ENCODE measurements around the gene ACOXL.

The ACOXL gene

DNA sequence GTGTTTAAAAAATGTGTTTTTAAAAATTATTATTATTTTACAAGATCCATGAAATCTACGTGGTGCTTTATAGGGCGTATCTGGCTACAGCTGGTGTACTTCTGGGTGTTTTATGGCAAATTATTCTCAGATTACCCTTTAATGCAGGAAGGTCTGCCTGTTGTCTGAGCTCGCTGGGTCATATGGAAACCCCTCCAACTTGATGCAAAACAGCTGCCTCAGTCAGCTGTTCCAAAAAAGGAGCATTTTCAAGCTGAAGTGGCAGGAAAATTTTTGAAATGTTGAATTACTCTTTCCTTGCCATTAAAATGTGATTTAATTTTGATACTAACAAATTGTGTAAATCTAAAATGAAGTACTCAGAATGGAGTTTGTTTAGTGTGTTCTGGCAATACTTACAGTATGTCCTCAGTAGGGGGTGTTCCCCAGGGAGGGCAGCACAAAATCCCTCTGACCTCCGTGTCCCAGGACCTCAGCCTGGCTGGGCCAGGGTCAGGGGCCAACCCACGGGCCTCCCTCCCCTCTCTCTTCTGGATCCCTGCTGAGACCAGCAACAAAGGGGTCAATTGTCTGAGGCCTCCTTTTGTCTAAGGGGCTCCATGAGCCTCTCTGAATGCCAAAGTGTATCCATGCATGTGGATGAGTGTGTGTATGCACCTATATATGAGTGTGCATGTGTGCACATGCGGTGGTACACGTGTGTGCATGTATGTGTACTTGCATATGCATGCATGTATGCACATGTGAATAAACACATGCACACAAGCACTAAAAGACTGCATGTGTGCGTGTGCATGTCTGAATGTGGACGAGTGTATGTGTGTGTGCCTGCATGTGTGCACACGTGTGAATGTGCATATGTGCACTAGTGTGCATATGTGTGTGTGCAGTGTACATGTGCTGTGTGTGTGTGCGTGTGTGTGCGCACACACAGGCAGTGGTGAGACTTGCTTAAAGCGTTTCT, 105.4 kb downstream of the ACOXL start:
- H3K36me3 ChIP-seq (ENCODE audit: control insufficient read depth in 1 of 2, insufficient read depth in 2 of 2, low read length in 2 of 2), result no peaks in the 10 kb centered on the region
- no peak overlapping the region for H3K9ac ChIP-seq (ENCODE audit: low read depth in 1 of 2, low read length in 2 of 2)
- H3K27me3 ChIP-seq (ENCODE audit: control insufficient read depth in 1 of 2, insufficient read depth in 2 of 2, low read length in 2 of 2), result peaks cover 6% of the 10 kb centered on the region in 2 donors
- H3K4me3 ChIP-seq (ENCODE audit: low read depth in 1 of 2, low read length in 2 of 2), result no peak overlapping the region
- H3K9me3 ChIP-seq (ENCODE audit: control insufficient read depth in 1 of 2, low read length in 2 of 2), result no peaks in the 10 kb centered on the region
- no peaks in the 10 kb centered on the region for H3K4me1 ChIP-seq (ENCODE audit: control insufficient read depth in 1 of 2, insufficient read depth in 2 of 2, low read length in 2 of 2)
- no peak overlapping the region for H3K27ac ChIP-seq (ENCODE audit: low read depth, low read length)

GRCh38 chr2:110838657-110839384, 106.4 kb downstream of the ACOXL start:
- no peaks in the 10 kb centered on the region for H3K9me3 ChIP-seq (ENCODE audit: control insufficient read depth in 1 of 2, low read length in 2 of 2)
- no peak overlapping the region for H3K9ac ChIP-seq (ENCODE audit: low read depth in 1 of 2, low read length in 2 of 2)
- no peak overlapping the region for H3K4me3 ChIP-seq (ENCODE audit: low read depth in 1 of 2, low read length in 2 of 2)
- no peaks in the 10 kb centered on the region for H3K36me3 ChIP-seq (ENCODE audit: control insufficient read depth in 1 of 2, insufficient read depth in 2 of 2, low read length in 2 of 2)
- H3K27ac ChIP-seq (ENCODE audit: low read depth, low read length), result no peak overlapping the region
- H3K4me1 ChIP-seq (ENCODE audit: control insufficient read depth in 1 of 2, insufficient read depth in 2 of 2, low read length in 2 of 2), result no peaks in the 10 kb centered on the region
- peaks cover 6% of the 10 kb centered on the region in 2 donors for H3K27me3 ChIP-seq (ENCODE audit: control insufficient read depth in 1 of 2, insufficient read depth in 2 of 2, low read length in 2 of 2)

- H3K4me3 ChIP-seq (ENCODE audit: low read depth in 1 of 2, low read length in 2 of 2), result no peak overlapping the region
- H3K9ac ChIP-seq (ENCODE audit: low read depth in 1 of 2, low read length in 2 of 2), result no peak overlapping the region
These were observed 108.1 kb downstream of the ACOXL start for GRCh38 chr2:110840508-110840907.

GRCh38 chr2:110842048-110842447, 109.7 kb downstream of the ACOXL start:
- H3K9ac ChIP-seq (ENCODE audit: low read depth in 1 of 2, low read length in 2 of 2), result no peak overlapping the region
- H3K36me3 ChIP-seq (ENCODE audit: control insufficient read depth in 1 of 2, insufficient read depth in 2 of 2, low read length in 2 of 2), result no peaks in the 10 kb centered on the region
- no peak overlapping the region for H3K27ac ChIP-seq (ENCODE audit: low read depth, low read length)
- no peaks in the 10 kb centered on the region for H3K4me1 ChIP-seq (ENCODE audit: control insufficient read depth in 1 of 2, insufficient read depth in 2 of 2, low read length in 2 of 2)
- peaks cover 0 to 6% of the 10 kb centered on the region in 2 donors for H3K27me3 ChIP-seq (ENCODE audit: control insufficient read depth in 1 of 2, insufficient read depth in 2 of 2, low read length in 2 of 2)
- H3K4me3 ChIP-seq (ENCODE audit: low read depth in 1 of 2, low read length in 2 of 2), result no peak overlapping the region
- H3K9me3 ChIP-seq (ENCODE audit: control insufficient read depth in 1 of 2, low read length in 2 of 2), result no peaks in the 10 kb centered on the region

More at GRCh38 chr2:110840508-110840907, 108.1 kb downstream of the ACOXL start:
- Histone ChIP-seq H3K9me3 (ENCODE audit: control insufficient read depth in 1 of 2, low read length in 2 of 2) (no peaks in the 10 kb centered on the region), H3K27me3 (ENCODE audit: control insufficient read depth in 1 of 2, insufficient read depth in 2 of 2, low read length in 2 of 2) (peaks cover 0 to 6% of the 10 kb centered on the region in 2 donors), H3K27ac (ENCODE audit: low read depth, low read length) (no peak overlapping the region), H3K4me1 (ENCODE audit: control insufficient read depth in 1 of 2, insufficient read depth in 2 of 2, low read length in 2 of 2) (no peaks in the 10 kb centered on the region), H3K36me3 (ENCODE audit: control insufficient read depth in 1 of 2, insufficient read depth in 2 of 2, low read length in 2 of 2) (no peaks in the 10 kb centered on the region)

DNA sequence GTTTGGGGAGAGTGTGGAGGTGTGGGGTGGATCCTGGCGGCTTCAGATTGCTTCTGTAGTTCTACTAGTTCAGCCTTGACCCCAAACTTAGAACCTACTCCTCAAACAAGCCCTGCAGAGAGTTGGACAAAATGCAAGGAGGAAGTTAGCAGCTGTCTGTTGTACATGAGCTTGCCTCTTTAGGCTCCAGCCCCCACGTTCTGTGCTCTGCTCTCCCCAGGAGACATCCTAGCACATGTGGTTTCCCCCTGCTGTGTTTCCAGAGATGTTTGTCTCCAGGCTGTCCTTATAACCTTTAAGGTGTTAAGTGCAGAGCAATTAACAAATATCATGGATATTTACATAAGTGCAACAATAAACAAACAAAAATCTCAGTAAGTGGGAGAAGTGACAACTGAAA, 111.1 kb downstream of the ACOXL start:
- Histone ChIP-seq H3K4me1 (ENCODE audit: control insufficient read depth in 1 of 2, insufficient read depth in 2 of 2, low read length in 2 of 2) (no peaks in the 10 kb centered on the region), H3K36me3 (ENCODE audit: control insufficient read depth in 1 of 2, insufficient read depth in 2 of 2, low read length in 2 of 2) (no peaks in the 10 kb centered on the region), H3K9me3 (ENCODE audit: control insufficient read depth in 1 of 2, low read length in 2 of 2) (no peaks in the 10 kb centered on the region), H3K27me3 (ENCODE audit: control insufficient read depth in 1 of 2, insufficient read depth in 2 of 2, low read length in 2 of 2) (peaks cover 0 to 6% of the 10 kb centered on the region in 2 donors), H3K4me3 (ENCODE audit: low read depth in 1 of 2, low read length in 2 of 2) (no peak overlapping the region), H3K9ac (ENCODE audit: low read depth in 1 of 2, low read length in 2 of 2) (no peak overlapping the region), H3K27ac (ENCODE audit: low read depth, low read length) (no peak overlapping the region)

GRCh38 chr2:110843959-110844510, 111.7 kb downstream of the ACOXL start:
- no peak overlapping the region for H3K4me3 ChIP-seq (ENCODE audit: low read depth in 1 of 2, low read length in 2 of 2)
- H3K4me1 ChIP-seq (ENCODE audit: control insufficient read depth in 1 of 2, insufficient read depth in 2 of 2, low read length in 2 of 2), result no peaks in the 10 kb centered on the region
- H3K9ac ChIP-seq (ENCODE audit: low read depth in 1 of 2, low read length in 2 of 2), result no peak overlapping the region
- H3K9me3 ChIP-seq (ENCODE audit: control insufficient read depth in 1 of 2, low read length in 2 of 2), result no peaks in the 10 kb centered on the region
- H3K36me3 ChIP-seq (ENCODE audit: control insufficient read depth in 1 of 2, insufficient read depth in 2 of 2, low read length in 2 of 2), result no peaks in the 10 kb centered on the region
- H3K27me3 ChIP-seq (ENCODE audit: control insufficient read depth in 1 of 2, insufficient read depth in 2 of 2, low read length in 2 of 2), result peaks cover 0 to 6% of the 10 kb centered on the region in 2 donors
- no peak overlapping the region for H3K27ac ChIP-seq (ENCODE audit: low read depth, low read length)

DNA sequence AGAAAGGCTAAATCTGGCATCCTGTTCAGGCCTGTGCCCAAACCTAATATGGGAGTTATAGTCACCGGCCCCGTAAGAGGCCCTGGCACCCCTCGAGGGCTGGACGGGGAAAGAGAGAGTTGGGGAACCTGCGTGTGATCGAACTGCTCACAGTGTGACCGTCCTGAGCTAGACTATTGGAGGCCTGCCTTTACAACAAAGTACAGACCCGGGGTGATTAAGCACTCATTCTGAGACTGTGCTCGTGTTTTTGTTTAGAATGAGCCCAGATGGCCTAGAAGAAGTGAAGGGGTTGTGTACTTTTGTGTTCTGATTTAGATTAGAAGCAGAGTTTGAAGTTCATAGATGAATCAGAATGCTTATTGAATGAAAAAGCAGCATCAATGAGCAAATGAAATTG, 115.3 kb downstream of the ACOXL start:
- no peak overlapping the region for H3K9ac ChIP-seq (ENCODE audit: low read depth in 1 of 2, low read length in 2 of 2)
- no peaks in the 10 kb centered on the region for H3K27me3 ChIP-seq (ENCODE audit: control insufficient read depth in 1 of 2, insufficient read depth in 2 of 2, low read length in 2 of 2)
- no peak overlapping the region for H3K27ac ChIP-seq (ENCODE audit: low read depth, low read length)
- H3K4me1 ChIP-seq (ENCODE audit: control insufficient read depth in 1 of 2, insufficient read depth in 2 of 2, low read length in 2 of 2), result no peaks in the 10 kb centered on the region
- no peaks in the 10 kb centered on the region for H3K36me3 ChIP-seq (ENCODE audit: control insufficient read depth in 1 of 2, insufficient read depth in 2 of 2, low read length in 2 of 2)
- H3K4me3 ChIP-seq (ENCODE audit: low read depth in 1 of 2, low read length in 2 of 2), result no peak overlapping the region
- H3K9me3 ChIP-seq (ENCODE audit: control insufficient read depth in 1 of 2, low read length in 2 of 2), result no peaks in the 10 kb centered on the region

DNA sequence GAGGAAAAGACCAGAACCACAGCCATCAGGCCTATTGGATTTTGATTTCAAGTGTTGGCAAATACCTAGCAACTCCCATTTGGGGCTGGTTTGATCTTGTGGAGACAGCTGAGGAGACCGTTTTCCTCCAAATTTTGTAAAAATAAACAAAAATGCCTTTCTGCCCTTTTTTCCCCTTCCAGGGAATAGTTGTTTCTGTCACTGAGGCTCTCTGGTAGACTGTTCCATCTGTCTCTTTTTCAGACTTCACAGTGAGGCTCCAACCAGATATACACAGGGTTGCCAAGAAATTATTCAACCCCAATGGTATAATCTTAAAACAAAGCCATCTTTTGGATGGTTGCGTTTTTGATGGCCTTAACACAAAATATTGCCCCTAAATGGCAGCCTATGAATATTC, 115.7 kb downstream of the ACOXL start:
- Histone ChIP-seq H3K4me3 (ENCODE audit: low read depth in 1 of 2, low read length in 2 of 2) (no peak overlapping the region), H3K27me3 (ENCODE audit: control insufficient read depth in 1 of 2, insufficient read depth in 2 of 2, low read length in 2 of 2) (no peaks in the 10 kb centered on the region), H3K27ac (ENCODE audit: low read depth, low read length) (no peak overlapping the region), H3K4me1 (ENCODE audit: control insufficient read depth in 1 of 2, insufficient read depth in 2 of 2, low read length in 2 of 2) (no peaks in the 10 kb centered on the region), H3K9me3 (ENCODE audit: control insufficient read depth in 1 of 2, low read length in 2 of 2) (no peaks in the 10 kb centered on the region), H3K36me3 (ENCODE audit: control insufficient read depth in 1 of 2, insufficient read depth in 2 of 2, low read length in 2 of 2) (no peaks in the 10 kb centered on the region), H3K9ac (ENCODE audit: low read depth in 1 of 2, low read length in 2 of 2) (no peak overlapping the region)

- no peaks in the 10 kb centered on the region for H3K36me3 ChIP-seq (ENCODE audit: control insufficient read depth in 1 of 2, insufficient read depth in 2 of 2, low read length in 2 of 2)
- H3K27ac ChIP-seq (ENCODE audit: low read depth, low read length), result no peak overlapping the region
- no peaks in the 10 kb centered on the region for H3K27me3 ChIP-seq (ENCODE audit: control insufficient read depth in 1 of 2, insufficient read depth in 2 of 2, low read length in 2 of 2)
- H3K9me3 ChIP-seq (ENCODE audit: control insufficient read depth in 1 of 2, low read length in 2 of 2), result no peaks in the 10 kb centered on the region
- no peak overlapping the region for H3K9ac ChIP-seq (ENCODE audit: low read depth in 1 of 2, low read length in 2 of 2)
- H3K4me3 ChIP-seq (ENCODE audit: low read depth in 1 of 2, low read length in 2 of 2), result no peak overlapping the region
- no peaks in the 10 kb centered on the region for H3K4me1 ChIP-seq (ENCODE audit: control insufficient read depth in 1 of 2, insufficient read depth in 2 of 2, low read length in 2 of 2)
These were observed 116.2 kb downstream of the ACOXL start for GRCh38 chr2:110848519-110849030.

DNA sequence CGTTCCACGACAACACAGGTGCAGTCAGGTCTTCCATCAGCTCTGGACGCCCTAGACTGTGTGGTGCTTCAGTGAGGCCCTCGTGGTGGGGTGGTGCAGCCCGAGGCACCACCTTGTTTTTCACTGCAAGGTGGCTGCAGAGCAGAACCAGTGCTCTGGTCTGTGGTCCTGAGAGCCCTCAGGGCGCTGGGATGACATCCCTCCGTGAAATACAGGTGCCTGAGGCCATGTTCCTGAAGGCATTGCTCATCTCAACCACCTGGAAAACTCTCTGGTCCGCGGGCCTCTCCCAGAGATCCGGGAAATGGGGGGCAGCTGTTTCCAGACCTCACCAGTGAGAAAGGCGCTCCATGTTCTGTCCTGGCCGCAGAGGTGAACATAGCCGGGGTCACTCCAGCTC, 119.2 kb downstream of the ACOXL start:
- Histone ChIP-seq H3K27ac (ENCODE audit: low read depth, low read length) (no peak overlapping the region), H3K27me3 (ENCODE audit: control insufficient read depth in 1 of 2, insufficient read depth in 2 of 2, low read length in 2 of 2) (no peaks in the 10 kb centered on the region), H3K9me3 (ENCODE audit: control insufficient read depth in 1 of 2, low read length in 2 of 2) (no peaks in the 10 kb centered on the region), H3K4me3 (ENCODE audit: low read depth in 1 of 2, low read length in 2 of 2) (no peak overlapping the region), H3K9ac (ENCODE audit: low read depth in 1 of 2, low read length in 2 of 2) (no peak overlapping the region), H3K36me3 (ENCODE audit: control insufficient read depth in 1 of 2, insufficient read depth in 2 of 2, low read length in 2 of 2) (no peaks in the 10 kb centered on the region), H3K4me1 (ENCODE audit: control insufficient read depth in 1 of 2, insufficient read depth in 2 of 2, low read length in 2 of 2) (no peaks in the 10 kb centered on the region)

All from duodenal mucosa (tissue), 2 donors.